Endothelial cell of umbilical vein (primary cell): ENCODE results near the gene ALDH3B2. TPM values are rescaled to one million over a fixed set of nuclear protein-coding genes. Genes with fewer than 3 reads are reported as not detected.

ENCODE experiments used
- BruUV-seq: library from RNA; stranded (reverse); fragments of 400-500 nt; replicated peaks from 2 replicates; lab custom pipeline; 2021; lab: Mats Ljungman, UMichigan
- CTCF ChIA-PET: fragments of 300-600, 350-600 bp; sonication (Branson Sonifier 250); formaldehyde crosslinking; loops from one replicate; lab custom pipeline; 2021; ENCODE audit warnings: antibody characterized with exemption, inconsistent platforms; lab: Charles Lee
- POLR2A ChIA-PET: fragments of 300-600, 350-600 bp; sonication (Branson Sonifier 250); formaldehyde crosslinking; loops from one replicate; lab custom pipeline; 2021; ENCODE audit warnings: antibody characterized with exemption, inconsistent platforms; lab: Charles Lee
- DNase-seq: peaks from one replicate; pipeline ENCODE4 v3.0.0-alpha.2; 2011; ENCODE audit warnings: low read depth, low spot score
- FAIRE-seq: peaks from 2 replicates; lab custom pipeline; 2011; peaks lifted over from hg19 to GRCh38; lab: Jason Lieb, UNC
- H2AFZ ChIP-seq: 2 replicates; pipeline ENCODE4 v1.6.0; 2012; ENCODE audit warnings: low read depth, low read length, control low read depth, inconsistent platforms
- H3K27ac ChIP-seq: 2 replicates; pipeline ENCODE4 v1.5.1; 2011; ENCODE audit warnings: low read depth, mild to moderate bottlenecking, control low read depth, low read length, moderate library complexity; ENCODE audit not compliant: insufficient read depth
- H3K27me3 ChIP-seq, 2 experiments: 2 replicates each; pipeline versions ENCODE4 v1.6.0 to v1.6.1; 2011; ENCODE audit warnings: low read length in 2 of 2, mixed read lengths in 1 of 2; ENCODE audit not compliant: control insufficient read depth in 2 of 2, insufficient read depth in 2 of 2
- H3K36me3 ChIP-seq, 2 experiments: 2 replicates in 1 of 2; 3 replicates in 1 of 2; pipeline ENCODE4 v1.5.1; 2011; ENCODE audit warnings: low read length in 2 of 2, mild to moderate bottlenecking in 1 of 2, moderate library complexity in 1 of 2; ENCODE audit not compliant: control insufficient read depth in 2 of 2, insufficient read depth in 2 of 2; ENCODE audit errors: extremely low read depth in 1 of 2
- H3K4me1 ChIP-seq: 3 replicates; pipeline ENCODE4 v1.5.1; 2011; ENCODE audit warnings: mild to moderate bottlenecking, low read length; ENCODE audit not compliant: control insufficient read depth, insufficient read depth; ENCODE audit errors: extremely low read depth
- H3K4me2 ChIP-seq: 2 replicates; pipeline ENCODE4 v1.6.1; 2011; ENCODE audit warnings: low read length, control low read depth, mixed read lengths; ENCODE audit not compliant: insufficient read depth
- H3K4me3 ChIP-seq, 3 experiments: fragments of 200-600 bp in 1 of 3; sonication (generic), shearing (Covaris generic) in 1 of 3; replicated peaks in 1 of 3; 2 replicates each; pipeline ENCODE4 v1.5.1; 2011 to 2016; ENCODE audit warnings: control low read depth in 3 of 3, low read length in 3 of 3, mild to moderate bottlenecking in 2 of 3, inconsistent platforms in 1 of 3, low read depth in 1 of 3, moderate library complexity in 1 of 3; ENCODE audit not compliant: insufficient read depth in 1 of 3
- H3K79me2 ChIP-seq: 2 replicates; pipeline ENCODE4 v1.6.0; 2012; ENCODE audit warnings: low read length, inconsistent platforms; ENCODE audit not compliant: control insufficient read depth, insufficient read depth
- H3K9ac ChIP-seq: replicated peaks from 2 replicates; pipeline ENCODE3; 2011; ENCODE audit warnings: low read length, control low read depth; ENCODE audit not compliant: insufficient read depth; ENCODE audit errors: extremely low read depth
- H3K9me1 ChIP-seq: replicated peaks from 3 replicates; pipeline ENCODE4 v1.6.0; 2011; ENCODE audit warnings: mild to moderate bottlenecking, low read length; ENCODE audit not compliant: control insufficient read depth, insufficient read depth; ENCODE audit errors: extremely low read depth
- H3K9me3 ChIP-seq: replicated peaks from 2 replicates; pipeline ENCODE4 v1.5.1; 2012; ENCODE audit warnings: low read length, inconsistent platforms; ENCODE audit not compliant: control insufficient read depth, insufficient read depth
- H4K20me1 ChIP-seq: replicated peaks from 2 replicates; pipeline ENCODE3; 2011; ENCODE audit warnings: mild to moderate bottlenecking, low read length; ENCODE audit not compliant: control insufficient read depth, insufficient read depth; ENCODE audit errors: extremely low read depth
- CTCF ChIP-seq, 2 donors: IDR thresholded peaks; 1 replicate in 1 of 2; 2 replicates in 1 of 2; pipeline ENCODE4 v1.5.1; 2011; ENCODE audit warnings: low read length in 2 of 2, mild to moderate bottlenecking in 2 of 2, moderate library complexity in 2 of 2, control low read depth in 1 of 2, inconsistent platforms in 1 of 2, low read depth in 1 of 2; ENCODE audit not compliant: insufficient read depth in 1 of 2; ENCODE audit errors: extremely low read depth in 1 of 2
- EZH2 ChIP-seq: IDR thresholded peaks from 2 replicates; pipeline ENCODE4 v1.6.1; 2012; ENCODE audit warnings: borderline replicate concordance, low read depth, mild to moderate bottlenecking, moderate library complexity, low read length, inconsistent platforms; ENCODE audit not compliant: severe bottlenecking
- FOS ChIP-seq: IDR thresholded peaks from 2 replicates; pipeline ENCODE4 v1.6.1; 2011; ENCODE audit warnings: mild to moderate bottlenecking, low read length, moderate library complexity, borderline replicate concordance; ENCODE audit not compliant: insufficient read depth
- JUN ChIP-seq: IDR thresholded peaks from 2 replicates; pipeline ENCODE4 v1.6.1; 2011; ENCODE audit warnings: borderline replicate concordance, low read depth; ENCODE audit not compliant: insufficient read length, insufficient read depth
- POLR2AphosphoS5 ChIP-seq: IDR thresholded peaks from 2 replicates; pipeline ENCODE4 v1.6.1; 2012; ENCODE audit warnings: low read depth, mild to moderate bottlenecking, control low read depth, low read length, moderate library complexity; ENCODE audit not compliant: insufficient read depth
- dilution Hi-C: fragments of 300-500 bp; cut with MboI; formaldehyde crosslinking; loops from one replicate; pipeline ENCODE4 v1.15.0; 2019; ENCODE audit warnings: low sequenced_read_pairs; ENCODE audit not compliant: extremely low pct_ligation_motif_present
- intact Hi-C: fragments of 100-400 bp; cut with micrococcal nuclease; formaldehyde crosslinking; loops from one replicate; pipeline ENCODE4 v1.10.0; 2022
- polyA plus RNA-seq, 4 experiments: library from polyadenylated mRNA; depleted of rRNA in 3 of 4; stranded (reverse) in 3 of 4; unstranded in 1 of 4; fragments of >200 nt; gene quantifications; 2 replicates each; pipeline versions ENCODE4 v1.2.1 to v1.2.3, GENCODE V29; 2011 to 2012; ENCODE audit warnings: missing spikeins in 1 of 4
- total RNA-seq: library from RNA; stranded (reverse); gene quantifications from 2 replicates; pipeline ENCODE4 v1.2.3, GENCODE V29; 2021

The ALDH3B2 gene
- total and polyA plus RNA-seq, 2 donors (not counting 3 experiments of a cell fraction or from before 2014, with no cell fraction given), result not detected

- Histone ChIP-seq H3K36me3 (no peaks in the 10 kb centered on the region), H3K9me1 (no peaks in the 10 kb centered on the region), H4K20me1 (no peaks in the 10 kb centered on the region), H3K4me1 (no peaks in the 10 kb centered on the region), H3K27me3 (no peaks in the 10 kb centered on the region), H3K27ac (no peak overlapping the region), H3K79me2 (no peaks in the 10 kb centered on the region), H3K9me3 (no peaks in the 10 kb centered on the region), H3K9ac (no peak overlapping the region), H3K4me3 (no peak overlapping the region), H2AFZ (no peak overlapping the region), H3K4me2 (no peak overlapping the region)
- FAIRE-seq (no peak), DNase-seq (no peak)
- POLR2A ChIA-PET, result no interaction called here
- no TSS peak for BruUV-seq
- TF ChIP-seq JUN (no peak), EZH2 (no peak), POLR2AphosphoS5 (no peak), FOS (no peak), CTCF (IDR thresholded peaks at IDR 0.05; ENCODE audit: extremely low read depth in 1 of 2, insufficient read depth in 1 of 2, low read depth in 1 of 2, low read length in 2 of 2) (no peak)
- CTCF ChIA-PET, result interaction anchor here (1.4 to 1.8 kb wide), 4 partner anchors 9 to 32 kb away, joined by 3 to 8 read pairs (median 6); partner anchors contain the start of gene NUDT8
- intact Hi-C loops, result no loop called here
- dilution Hi-C loops, result no loop called here
These were observed 28.6 kb downstream of the ALDH3B2 start for GRCh38 chr11:67645521-67646461.
